K562 (cell line): ENCODE data around the gene ZNF609. TPM values are rescaled to one million over a fixed set of nuclear protein-coding genes. Genes with fewer than 3 reads are reported as not detected.
A peak's percentile ranks its signal among the peaks of the same experiment; 100 is the strongest.

ENCODE experiments used
- ARID3A ChIP-seq: IDR thresholded peaks from 2 replicates; pipeline ENCODE4 v1.6.1; 2012; ENCODE audit warnings: low read depth, low read length, improper control_type of control experiment, borderline replicate concordance
- ATF2 ChIP-seq: sonication (generic); formaldehyde crosslinking; IDR thresholded peaks from 2 replicates; pipeline ENCODE4 v1.8.1; 2022; ENCODE audit warnings: missing genetic modification reagents
- KDM1A ChIP-seq, 2 experiments: fragments of 450-650 bp; IDR thresholded peaks; 2 replicates each; pipeline ENCODE4 v1.6.1; 2016; ENCODE audit warnings: mild to moderate bottlenecking in 2 of 2
- POLR3A ChIP-seq: IDR thresholded peaks from 2 replicates; pipeline ENCODE4 v1.6.1; 2011; ENCODE audit warnings: borderline replicate concordance, mild to moderate bottlenecking, moderate library complexity; ENCODE audit not compliant: insufficient read length, insufficient read depth; ENCODE audit errors: extremely low read depth
- SOX6 ChIP-seq: fragments of 450-650 bp; IDR thresholded peaks from 2 replicates; pipeline ENCODE4 v1.6.1; 2014; ENCODE audit warnings: mild to moderate bottlenecking
- ZNF197 ChIP-seq: fragments of 200-800 bp; sonication (Bioruptor generic); IDR thresholded peaks from 2 replicates; pipeline ENCODE4 v1.6.1; 2016; ENCODE audit warnings: low read depth, missing genetic modification characterization, missing compliant biosample characterization
- ZNF431 ChIP-seq: sonication (generic); formaldehyde crosslinking; IDR thresholded peaks from 2 replicates; pipeline ENCODE4 v1.8.0; 2022; ENCODE audit warnings: mild to moderate bottlenecking, missing genetic modification reagents
- ZNF589 ChIP-seq: fragments of 200-800 bp; sonication (Bioruptor generic); IDR thresholded peaks from 2 replicates; pipeline ENCODE4 v1.6.1; 2016; ENCODE audit warnings: low read depth, missing genetic modification characterization, missing compliant biosample characterization
- ZZZ3 ChIP-seq: fragments of 450-650 bp; IDR thresholded peaks from 2 replicates; pipeline ENCODE4 v1.6.1; 2016; ENCODE audit warnings: antibody characterized with exemption, mild to moderate bottlenecking, moderate library complexity
- polyA plus RNA-seq, 8 experiments: library from polyadenylated mRNA; depleted of rRNA in 4 of 8; stranded (reverse) in 5 of 8; unstranded in 3 of 8; fragments of >200 nt; fragmentation: Nextera tagmentation in 2 of 8; fragmentation: Illumina TruSeq in 1 of 8; extraction: Ambion mirVana in 2 of 8; extraction: Trizol in 1 of 8; gene quantifications; 2 replicates each; pipeline versions ENCODE4 v1.2.1 to v1.2.3, GENCODE V29; 2011 to 2014; ENCODE audit warnings: inconsistent platforms in 1 of 8, missing spikeins in 1 of 8
- total RNA-seq, 7 experiments: library from RNA; depleted of rRNA in 6 of 7; stranded (reverse); fragments of >200 nt in 6 of 7; fragmentation: Illumina TruSeq in 2 of 7; extraction: Trizol in 2 of 7; gene quantifications; 2 replicates each; pipeline versions ENCODE4 v1.2.1 to v1.2.3, GENCODE V29; 2011 to 2021; ENCODE audit warnings: low replicate concordance in 1 of 7
- TF ChIP-seq, protein P1 (sequence below): fragments of 200-800 bp; sonication (Bioruptor generic); IDR thresholded peaks from 2 replicates; pipeline ENCODE4 v1.6.1; 2017; ENCODE audit warnings: missing genetic modification characterization, missing compliant biosample characterization
- TF ChIP-seq, protein P2 (sequence below): fragments of 450-650 bp; IDR thresholded peaks from 2 replicates; pipeline ENCODE4 v1.7.1; 2018; ENCODE audit warnings: mild to moderate bottlenecking, low read depth; ENCODE audit not compliant: partially characterized antibody
- TF ChIP-seq, protein P3 (sequence below), 2 experiments: IDR thresholded peaks; 2 replicates each; pipeline ENCODE4 v1.6.1; 2012; ENCODE audit warnings: improper control_type of control experiment in 2 of 2, low read depth in 2 of 2, low read length in 2 of 2, borderline replicate concordance in 1 of 2
- TF ChIP-seq, protein P4 (sequence below): fragments of 450-650 bp; IDR thresholded peaks from one replicate; pipeline ENCODE4 v1.6.1; 2018; ENCODE audit warnings: mild to moderate bottlenecking, moderate library complexity; ENCODE audit not compliant: partially characterized antibody
- TF ChIP-seq, protein P5 (sequence below): sonication (generic); formaldehyde crosslinking; IDR thresholded peaks from 2 replicates; pipeline ENCODE4 v1.8.0; 2023; ENCODE audit warnings: mild to moderate bottlenecking, missing genetic modification reagents

ZNF609 gene
- total and polyA plus RNA-seq, 9 of the 15 experiments (the other 6 are each of a cell fraction or from before 2014, with no cell fraction given), result 3.0 to 38.7 (median 17.8) TPM

DNA sequence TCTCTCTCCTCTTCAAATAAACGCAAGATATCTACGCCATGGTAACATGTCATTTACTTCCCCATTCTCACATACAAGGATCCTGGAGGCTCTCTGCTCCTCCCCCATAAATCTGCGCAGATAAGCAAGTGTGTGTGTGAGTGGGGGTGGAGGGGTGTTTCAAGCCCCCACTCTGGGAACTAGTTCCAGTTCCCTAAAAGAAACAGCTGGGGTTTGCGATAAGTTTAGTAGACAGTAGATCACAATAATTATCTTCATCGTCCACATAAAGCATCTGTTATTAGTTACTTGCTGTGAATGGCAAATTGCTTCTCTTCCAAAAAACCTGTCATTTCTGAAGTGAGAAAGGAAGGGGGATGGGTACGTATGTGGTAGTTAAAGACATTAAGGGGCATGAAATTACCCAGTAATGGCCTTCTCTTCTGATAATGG, 235.2 kb downstream of the ZNF609 start (continued):
- TF ChIP-seq, protein P1, sequence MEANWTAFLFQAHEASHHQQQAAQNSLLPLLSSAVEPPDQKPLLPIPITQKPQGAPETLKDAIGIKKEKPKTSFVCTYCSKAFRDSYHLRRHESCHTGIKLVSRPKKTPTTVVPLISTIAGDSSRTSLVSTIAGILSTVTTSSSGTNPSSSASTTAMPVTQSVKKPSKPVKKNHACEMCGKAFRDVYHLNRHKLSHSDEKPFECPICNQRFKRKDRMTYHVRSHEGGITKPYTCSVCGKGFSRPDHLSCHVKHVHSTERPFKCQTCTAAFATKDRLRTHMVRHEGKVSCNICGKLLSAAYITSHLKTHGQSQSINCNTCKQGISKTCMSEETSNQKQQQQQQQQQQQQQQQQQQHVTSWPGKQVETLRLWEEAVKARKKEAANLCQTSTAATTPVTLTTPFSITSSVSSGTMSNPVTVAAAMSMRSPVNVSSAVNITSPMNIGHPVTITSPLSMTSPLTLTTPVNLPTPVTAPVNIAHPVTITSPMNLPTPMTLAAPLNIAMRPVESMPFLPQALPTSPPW (CRISPR knock-in tag), result peak; percentile 99
- TF ChIP-seq ARID3A (peak; percentile 82), ZNF197 (CRISPR knock-in tag) (peak; percentile 93), KDM1A (IDR thresholded peaks at IDR 0.05) (peak; percentile 99), POLR3A (no peak), SOX6 (peak; percentile 99), ZNF431 (CRISPR knock-in tag) (0 out of 2 replicates have a peak, but pooled peaks have one; percentile 51), ATF2 (CRISPR knock-in tag) (no peak), ZNF589 (CRISPR knock-in tag) (peak; percentile 94), ZZZ3 (no peak)
- TF ChIP-seq, protein P2, sequence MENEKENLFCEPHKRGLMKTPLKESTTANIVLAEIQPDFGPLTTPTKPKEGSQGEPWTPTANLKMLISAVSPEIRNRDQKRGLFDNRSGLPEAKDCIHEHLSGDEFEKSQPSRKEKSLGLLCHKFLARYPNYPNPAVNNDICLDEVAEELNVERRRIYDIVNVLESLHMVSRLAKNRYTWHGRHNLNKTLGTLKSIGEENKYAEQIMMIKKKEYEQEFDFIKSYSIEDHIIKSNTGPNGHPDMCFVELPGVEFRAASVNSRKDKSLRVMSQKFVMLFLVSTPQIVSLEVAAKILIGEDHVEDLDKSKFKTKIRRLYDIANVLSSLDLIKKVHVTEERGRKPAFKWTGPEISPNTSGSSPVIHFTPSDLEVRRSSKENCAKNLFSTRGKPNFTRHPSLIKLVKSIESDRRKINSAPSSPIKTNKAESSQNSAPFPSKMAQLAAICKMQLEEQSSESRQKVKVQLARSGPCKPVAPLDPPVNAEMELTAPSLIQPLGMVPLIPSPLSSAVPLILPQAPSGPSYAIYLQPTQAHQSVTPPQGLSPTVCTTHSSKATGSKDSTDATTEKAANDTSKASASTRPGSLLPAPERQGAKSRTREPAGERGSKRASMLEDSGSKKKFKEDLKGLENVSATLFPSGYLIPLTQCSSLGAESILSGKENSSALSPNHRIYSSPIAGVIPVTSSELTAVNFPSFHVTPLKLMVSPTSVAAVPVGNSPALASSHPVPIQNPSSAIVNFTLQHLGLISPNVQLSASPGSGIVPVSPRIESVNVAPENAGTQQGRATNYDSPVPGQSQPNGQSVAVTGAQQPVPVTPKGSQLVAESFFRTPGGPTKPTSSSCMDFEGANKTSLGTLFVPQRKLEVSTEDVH, result peak; percentile 71
- TF ChIP-seq, protein P3, sequence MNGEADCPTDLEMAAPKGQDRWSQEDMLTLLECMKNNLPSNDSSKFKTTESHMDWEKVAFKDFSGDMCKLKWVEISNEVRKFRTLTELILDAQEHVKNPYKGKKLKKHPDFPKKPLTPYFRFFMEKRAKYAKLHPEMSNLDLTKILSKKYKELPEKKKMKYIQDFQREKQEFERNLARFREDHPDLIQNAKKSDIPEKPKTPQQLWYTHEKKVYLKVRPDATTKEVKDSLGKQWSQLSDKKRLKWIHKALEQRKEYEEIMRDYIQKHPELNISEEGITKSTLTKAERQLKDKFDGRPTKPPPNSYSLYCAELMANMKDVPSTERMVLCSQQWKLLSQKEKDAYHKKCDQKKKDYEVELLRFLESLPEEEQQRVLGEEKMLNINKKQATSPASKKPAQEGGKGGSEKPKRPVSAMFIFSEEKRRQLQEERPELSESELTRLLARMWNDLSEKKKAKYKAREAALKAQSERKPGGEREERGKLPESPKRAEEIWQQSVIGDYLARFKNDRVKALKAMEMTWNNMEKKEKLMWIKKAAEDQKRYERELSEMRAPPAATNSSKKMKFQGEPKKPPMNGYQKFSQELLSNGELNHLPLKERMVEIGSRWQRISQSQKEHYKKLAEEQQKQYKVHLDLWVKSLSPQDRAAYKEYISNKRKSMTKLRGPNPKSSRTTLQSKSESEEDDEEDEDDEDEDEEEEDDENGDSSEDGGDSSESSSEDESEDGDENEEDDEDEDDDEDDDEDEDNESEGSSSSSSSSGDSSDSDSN (IDR thresholded peaks at IDR 0.05; ENCODE audit: borderline replicate concordance in 1 of 2, low read depth in 2 of 2, low read length in 2 of 2), result no peak
- TF ChIP-seq, protein P4, sequence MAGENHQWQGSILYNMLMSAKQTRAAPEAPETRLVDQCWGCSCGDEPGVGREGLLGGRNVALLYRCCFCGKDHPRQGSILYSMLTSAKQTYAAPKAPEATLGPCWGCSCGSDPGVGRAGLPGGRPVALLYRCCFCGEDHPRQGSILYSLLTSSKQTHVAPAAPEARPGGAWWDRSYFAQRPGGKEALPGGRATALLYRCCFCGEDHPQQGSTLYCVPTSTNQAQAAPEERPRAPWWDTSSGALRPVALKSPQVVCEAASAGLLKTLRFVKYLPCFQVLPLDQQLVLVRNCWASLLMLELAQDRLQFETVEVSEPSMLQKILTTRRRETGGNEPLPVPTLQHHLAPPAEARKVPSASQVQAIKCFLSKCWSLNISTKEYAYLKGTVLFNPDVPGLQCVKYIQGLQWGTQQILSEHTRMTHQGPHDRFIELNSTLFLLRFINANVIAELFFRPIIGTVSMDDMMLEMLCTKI, result no peak
- TF ChIP-seq, protein P5, sequence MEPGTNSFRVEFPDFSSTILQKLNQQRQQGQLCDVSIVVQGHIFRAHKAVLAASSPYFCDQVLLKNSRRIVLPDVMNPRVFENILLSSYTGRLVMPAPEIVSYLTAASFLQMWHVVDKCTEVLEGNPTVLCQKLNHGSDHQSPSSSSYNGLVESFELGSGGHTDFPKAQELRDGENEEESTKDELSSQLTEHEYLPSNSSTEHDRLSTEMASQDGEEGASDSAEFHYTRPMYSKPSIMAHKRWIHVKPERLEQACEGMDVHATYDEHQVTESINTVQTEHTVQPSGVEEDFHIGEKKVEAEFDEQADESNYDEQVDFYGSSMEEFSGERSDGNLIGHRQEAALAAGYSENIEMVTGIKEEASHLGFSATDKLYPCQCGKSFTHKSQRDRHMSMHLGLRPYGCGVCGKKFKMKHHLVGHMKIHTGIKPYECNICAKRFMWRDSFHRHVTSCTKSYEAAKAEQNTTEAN (CRISPR knock-in tag), result no peak
